NOMO-1 treated with dmso at 0.1 percent for 144 hours (cell line): ENCODE measurements around the gene TGIF1.
"Not testable (repeated sequence)": the region's sequence is repeated elsewhere in the genome, so short reads cannot be mapped to it uniquely, and the experiment has no call there.

Experiments used
- DNase-seq: peaks from one replicate; lab custom pipeline; 2025; ENCODE audit not compliant: unreplicated experiment; lab: John Stamatoyannopoulos, UW

The TGIF1 gene

GRCh38 chr18:3455090-3455635 is 5.2 kb downstream of the TGIF1 start:
- no peak for DNase-seq

- DNase-seq = no peak
Measured at GRCh38 chr18:3455907-3456685, 6.1 kb downstream of the TGIF1 start.

GRCh38 chr18:3456686-3457069 is 6.7 kb downstream of the TGIF1 start:
- DNase-seq = no peak

GRCh38 chr18:3457261-3457724 is 7.3 kb downstream of the TGIF1 start:
- DNase-seq = no peak

GRCh38 chr18:3458378-3458777 is 8.4 kb downstream of the TGIF1 start:
- no peak for DNase-seq

GRCh38 chr18:3458952-3459853 is 9.2 kb downstream of the TGIF1 start:
- no peak for DNase-seq

- DNase-seq = no peak
Measured at GRCh38 chr18:3460823-3461398, 10.9 kb downstream of the TGIF1 start.

GRCh38 chr18:3461704-3462103 is 11.7 kb downstream of the TGIF1 start:
- no peak for DNase-seq

GRCh38 chr18:3463051-3463450 is 13.1 kb downstream of the TGIF1 start:
- no peak for DNase-seq

- DNase-seq = no peak
Measured at GRCh38 chr18:3466045-3466444, 16.1 kb downstream of the TGIF1 start.

GRCh38 chr18:3466872-3467271 is 16.9 kb downstream of the TGIF1 start:
- no peak for DNase-seq

GRCh38 chr18:3468066-3468705 is 18.2 kb downstream of the TGIF1 start:
- no peak for DNase-seq

GRCh38 chr18:3468833-3469232 is 18.9 kb downstream of the TGIF1 start:
- DNase-seq = peak; percentile 23

- DNase-seq = no peak
Measured at GRCh38 chr18:3471141-3471648, 21.2 kb downstream of the TGIF1 start.

- DNase-seq = not testable (repeated sequence)
Measured at GRCh38 chr18:3472121-3472520, 22.1 kb downstream of the TGIF1 start.

- DNase-seq = no peak
Measured at GRCh38 chr18:3472681-3473544, 22.9 kb downstream of the TGIF1 start.

GRCh38 chr18:3478262-3478978 is 28.4 kb downstream of the TGIF1 start:
- DNase-seq = no peak

GRCh38 chr18:3479978-3480509 is 30.1 kb downstream of the TGIF1 start:
- no peak for DNase-seq
